HG02884 (cell line): ENCODE measurements around the gene ZDHHC11B.
"Not testable (repeated sequence)": the region's sequence is repeated elsewhere in the genome, so short reads cannot be mapped to it uniquely, and the experiment has no call there.

Experiments used
- ATAC-seq: cut with Tn5 transposase; IDR thresholded peaks from one replicate; pipeline ENCODE4 v1.9.1; 2021; ENCODE audit warnings: mild to moderate bottlenecking, moderate library complexity; ENCODE audit not compliant: unreplicated experiment

Gene ZDHHC11B

GRCh38 chr5:784428-785177 lies at the start of gene ZDHHC11B:
TSS of gene ZDHHC11B (minus strand) at chr5:784729. CDS start at chr5:766919, 17,810 bp downstream.
- ATAC-seq: peak; percentile 65

GRCh38 chr5:834013-834412 lies 49.5 kb upstream of the ZDHHC11B start:
- not testable (repeated sequence) for ATAC-seq

GRCh38 chr5:828194-828593 lies 43.7 kb upstream of the ZDHHC11B start:
- not testable (repeated sequence) for ATAC-seq

GRCh38 chr5:825544-825943 lies 41.0 kb upstream of the ZDHHC11B start:
- ATAC-seq: not testable (repeated sequence)

- no peak for ATAC-seq
Observed at GRCh38 chr5:821504-821903, 37.0 kb upstream of the ZDHHC11B start.

GRCh38 chr5:820245-820644 lies 35.7 kb upstream of the ZDHHC11B start:
- no peak for ATAC-seq

GRCh38 chr5:819078-819477 lies 34.5 kb upstream of the ZDHHC11B start:
- no peak for ATAC-seq

GRCh38 chr5:816176-816575 lies 31.6 kb upstream of the ZDHHC11B start:
- ATAC-seq: no peak

GRCh38 chr5:815449-815848 lies 30.9 kb upstream of the ZDHHC11B start:
- no peak for ATAC-seq

- ATAC-seq: not testable (repeated sequence)
Observed at GRCh38 chr5:813575-813974, 29.0 kb upstream of the ZDHHC11B start.

- ATAC-seq: not testable (repeated sequence)
Observed at GRCh38 chr5:811384-811783, 26.9 kb upstream of the ZDHHC11B start.

GRCh38 chr5:807719-808514 lies 23.4 kb upstream of the ZDHHC11B start:
- ATAC-seq: not testable (repeated sequence)

GRCh38 chr5:801472-801871 lies 16.9 kb upstream of the ZDHHC11B start:
- no peak for ATAC-seq

GRCh38 chr5:801055-801454 lies 16.5 kb upstream of the ZDHHC11B start:
- not testable (repeated sequence) for ATAC-seq

GRCh38 chr5:798505-799138 lies 14.1 kb upstream of the ZDHHC11B start:
- ATAC-seq: not testable (repeated sequence)

- ATAC-seq: not testable (repeated sequence)
Observed at GRCh38 chr5:797986-798385, 13.5 kb upstream of the ZDHHC11B start.

- not testable (repeated sequence) for ATAC-seq
Observed at GRCh38 chr5:795873-796272, 11.3 kb upstream of the ZDHHC11B start.

GRCh38 chr5:794948-795347 lies 10.4 kb upstream of the ZDHHC11B start:
- ATAC-seq: not testable (repeated sequence)

GRCh38 chr5:788703-789102 lies 4.2 kb upstream of the ZDHHC11B start:
- not testable (repeated sequence) for ATAC-seq

GRCh38 chr5:787857-788233 lies 3.3 kb upstream of the ZDHHC11B start:
- not testable (repeated sequence) for ATAC-seq

GRCh38 chr5:787224-787856 lies 2.8 kb upstream of the ZDHHC11B start:
- ATAC-seq: not testable (repeated sequence)
